Fibroblast of the aortic adventitia (primary cell): ENCODE results near the gene DOCK2. TPM values are rescaled to one million over a fixed set of nuclear protein-coding genes. Genes with fewer than 3 reads are reported as not detected.
A peak's percentile ranks its signal among the peaks of the same experiment; 100 is the strongest.

Experiments used
- DNase-seq: peaks from one replicate; pipeline ENCODE4 v3.0.0-alpha.2; 2010; ENCODE audit warnings: low read depth
- H3K4me3 ChIP-seq: 2 replicates; pipeline ENCODE4 v1.5.1; 2011; ENCODE audit warnings: low read depth, mild to moderate bottlenecking, control low read depth, low read length, moderate library complexity
- total RNA-seq: library from RNA; depleted of rRNA; stranded (reverse); fragments of >200 nt; gene quantifications from 2 replicates; pipeline ENCODE4 v1.2.3, GENCODE V29; 2012; ENCODE audit warnings: low replicate concordance
- TF ChIP-seq, protein P1 (sequence below): IDR thresholded peaks from 2 replicates; pipeline ENCODE4 v1.5.1; 2011; ENCODE audit warnings: mild to moderate bottlenecking, low read length, control low read depth, inconsistent platforms; ENCODE audit not compliant: insufficient read depth

The DOCK2 gene
- total RNA-seq, 1 donor, result 4.6 TPM

GRCh38 chr5:169988947-169989346, 351.9 kb downstream of the DOCK2 start:
- DNase-seq, result peak; percentile 43
- TF ChIP-seq, protein P1, sequence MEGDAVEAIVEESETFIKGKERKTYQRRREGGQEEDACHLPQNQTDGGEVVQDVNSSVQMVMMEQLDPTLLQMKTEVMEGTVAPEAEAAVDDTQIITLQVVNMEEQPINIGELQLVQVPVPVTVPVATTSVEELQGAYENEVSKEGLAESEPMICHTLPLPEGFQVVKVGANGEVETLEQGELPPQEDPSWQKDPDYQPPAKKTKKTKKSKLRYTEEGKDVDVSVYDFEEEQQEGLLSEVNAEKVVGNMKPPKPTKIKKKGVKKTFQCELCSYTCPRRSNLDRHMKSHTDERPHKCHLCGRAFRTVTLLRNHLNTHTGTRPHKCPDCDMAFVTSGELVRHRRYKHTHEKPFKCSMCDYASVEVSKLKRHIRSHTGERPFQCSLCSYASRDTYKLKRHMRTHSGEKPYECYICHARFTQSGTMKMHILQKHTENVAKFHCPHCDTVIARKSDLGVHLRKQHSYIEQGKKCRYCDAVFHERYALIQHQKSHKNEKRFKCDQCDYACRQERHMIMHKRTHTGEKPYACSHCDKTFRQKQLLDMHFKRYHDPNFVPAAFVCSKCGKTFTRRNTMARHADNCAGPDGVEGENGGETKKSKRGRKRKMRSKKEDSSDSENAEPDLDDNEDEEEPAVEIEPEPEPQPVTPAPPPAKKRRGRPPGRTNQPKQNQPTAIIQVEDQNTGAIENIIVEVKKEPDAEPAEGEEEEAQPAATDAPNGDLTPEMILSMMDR, result no peak
- no peak overlapping the region for H3K4me3 ChIP-seq

DNA sequence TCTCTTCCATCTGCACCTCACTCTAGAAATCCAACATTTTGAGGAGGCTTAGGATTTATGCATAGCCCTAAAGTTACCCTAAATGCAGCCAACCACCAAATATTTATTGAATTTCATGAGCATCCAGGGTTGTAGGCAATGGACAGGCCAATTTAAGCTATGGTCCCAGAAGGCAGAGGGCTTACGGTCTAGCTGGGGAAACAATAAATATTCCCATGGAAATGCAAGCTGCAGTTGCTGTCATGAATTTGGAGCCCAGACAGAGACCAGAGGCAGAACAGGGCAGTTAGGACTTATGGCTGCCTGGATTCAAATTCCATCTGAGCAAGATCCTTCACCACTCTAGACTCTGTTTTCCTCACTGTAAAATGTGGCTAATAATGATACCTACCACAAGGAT, 352.3 kb downstream of the DOCK2 start:
- no peak overlapping the region for H3K4me3 ChIP-seq
- DNase-seq, result no peak
- TF ChIP-seq, protein P1, result no peak

DNA sequence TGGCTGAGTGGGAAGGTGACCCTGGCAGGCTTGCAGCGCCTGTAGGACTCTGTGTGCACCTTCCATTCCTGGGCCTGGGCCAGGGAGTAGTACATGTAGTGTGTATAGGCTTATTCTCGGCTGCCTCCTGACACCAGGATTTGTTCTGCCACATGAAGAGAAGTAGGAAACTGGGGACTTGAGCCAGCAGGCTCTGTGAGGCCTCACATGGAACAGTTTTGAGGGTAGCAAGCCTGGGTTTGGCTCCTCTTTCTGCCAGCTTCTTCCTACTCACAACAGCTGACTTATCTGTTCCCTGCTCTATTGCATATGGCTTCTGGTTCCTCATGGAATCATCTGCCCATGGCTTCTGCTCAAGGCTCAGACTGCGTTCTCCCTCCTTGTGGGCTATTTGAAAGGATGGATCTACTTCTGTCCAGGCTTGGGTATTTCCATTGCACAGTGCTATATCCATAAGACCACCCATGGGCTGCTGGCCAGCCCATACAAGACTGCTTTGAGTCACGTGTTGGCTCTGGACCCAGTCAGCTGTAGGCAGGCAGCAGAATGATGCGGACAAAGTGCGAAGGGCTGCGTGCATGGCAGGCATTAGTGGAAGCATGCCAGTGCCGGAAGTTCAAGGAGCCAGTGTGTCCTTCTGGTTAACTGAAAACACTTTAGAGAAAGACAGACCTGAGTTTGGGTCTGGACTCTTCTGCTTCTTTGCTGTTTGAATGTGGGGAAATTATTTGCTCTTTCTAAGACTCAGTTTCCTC, 354.2 kb downstream of the DOCK2 start:
- H3K4me3 ChIP-seq, result no peak overlapping the region
- TF ChIP-seq, protein P1, result no peak

GRCh38 chr5:169992789-169993484, 355.9 kb downstream of the DOCK2 start:
- TF ChIP-seq, protein P1, result no peak
- no peak overlapping the region for H3K4me3 ChIP-seq
- no peak for DNase-seq

More for the DNA sequence above, 354.2 kb downstream of the DOCK2 start:
- DNase-seq, result no peak

- no peak for DNase-seq
- TF ChIP-seq, protein P1, result no peak
- no peak overlapping the region for H3K4me3 ChIP-seq
Measured at GRCh38 chr5:169993485-169993790, 356.4 kb downstream of the DOCK2 start.

- H3K4me3 ChIP-seq, result no peak overlapping the region
- no peak for DNase-seq
- TF ChIP-seq, protein P1, result no peak
Measured at GRCh38 chr5:169997798-169998197, 360.7 kb downstream of the DOCK2 start.

DNA sequence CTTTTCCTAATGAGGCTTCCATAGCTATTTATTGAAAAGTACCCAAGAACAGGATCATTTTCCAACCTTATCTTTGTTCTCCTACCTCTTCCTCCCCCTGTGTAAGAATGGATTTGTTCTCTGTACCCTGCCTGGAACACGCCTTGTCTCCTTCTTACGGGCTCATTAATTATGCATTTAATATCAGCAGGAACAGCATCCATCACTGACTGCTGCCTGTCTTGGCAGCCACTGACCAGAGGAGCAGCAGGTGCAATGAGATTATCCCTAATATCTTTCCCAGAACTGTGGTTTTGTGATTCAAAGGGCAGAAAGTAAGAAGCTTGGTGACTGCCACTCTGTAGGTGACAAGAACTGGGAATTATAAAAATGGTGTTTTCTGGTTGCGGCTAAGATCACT, 362.5 kb downstream of the DOCK2 start:
- no peak overlapping the region for H3K4me3 ChIP-seq
- TF ChIP-seq, protein P1, result no peak

More for the DNA sequence above, 362.5 kb downstream of the DOCK2 start:
- no peak for DNase-seq
